Activated CD8-positive, alpha-beta T cell treated with anti-CD3 and anti-CD28 coated beads for 36 hours (primary cell): ENCODE measurements around the gene HSPA14. TPM values are rescaled to one million over a fixed set of nuclear protein-coding genes. Genes with fewer than 3 reads are reported as not detected.
A peak's percentile ranks its signal among the peaks of the same experiment; 100 is the strongest.

Experiments
- ATAC-seq: fragments of 200-7000 bp; cut with Tn5 transposase; one replicate; pipeline ENCODE4 v1.10.0; 2021; ENCODE audit warnings: mild to moderate bottlenecking, moderate library complexity
- CTCF ChIA-PET: fragments of 350-600 bp; sonication (Branson Sonifier 250); formaldehyde crosslinking; loops from one replicate; lab custom pipeline; 2021; ENCODE audit warnings: antibody characterized with exemption; lab: Charles Lee
- POLR2A ChIA-PET: fragments of 350-600 bp; sonication (Branson Sonifier 250); formaldehyde crosslinking; loops from one replicate; lab custom pipeline; 2021; ENCODE audit warnings: antibody characterized with exemption; lab: Charles Lee
- DNase-seq: peaks from one replicate; pipeline ENCODE4 v3.0.0-alpha.2; 2020
- H3K27ac Mint-ChIP-seq: one replicate; pipeline ENCODE4 v1.8.0; 2021; ENCODE audit warnings: mild to moderate bottlenecking, mixed read lengths
- H3K27me3 Mint-ChIP-seq: one replicate; pipeline ENCODE4 v1.8.0; 2021; ENCODE audit warnings: mixed read lengths
- H3K36me3 Mint-ChIP-seq: one replicate; pipeline ENCODE4 v1.8.0; 2021; ENCODE audit warnings: low read depth, mixed read lengths
- H3K4me1 Mint-ChIP-seq: one replicate; pipeline ENCODE4 v1.8.0; 2021; ENCODE audit warnings: low read depth, mixed read lengths
- H3K4me3 Mint-ChIP-seq: one replicate; pipeline ENCODE4 v1.8.0; 2021; ENCODE audit warnings: mild to moderate bottlenecking, moderate library complexity, mixed read lengths
- H3K9me3 Mint-ChIP-seq: one replicate; pipeline ENCODE4 v1.8.0; 2021; ENCODE audit warnings: mixed read lengths
- CTCF ChIP-seq: fragments of 200-600 bp; IDR thresholded peaks from one replicate; pipeline ENCODE4 v1.8.0; 2022; ENCODE audit warnings: antibody characterized with exemption, mild to moderate bottlenecking
- intact Hi-C: fragments of 100-400 bp; cut with micrococcal nuclease; formaldehyde crosslinking; loops from one replicate; pipeline ENCODE4 v1.10.0; 2022
- total RNA-seq, 2 experiments: library from RNA; stranded (reverse); gene quantifications; one replicate each; pipeline ENCODE4 v1.2.3, GENCODE V29; 2021

Gene HSPA14
- total RNA-seq, 2 experiments from 2014 or later: 36.1 to 36.7 TPM

- Mint-ChIP-seq H3K27me3 (no peaks in the 10 kb centered on the region), H3K4me3 (no peak overlapping the region), H3K9me3 (no peaks in the 10 kb centered on the region), H3K27ac (no peak overlapping the region), H3K36me3 (no peaks in the 10 kb centered on the region), H3K4me1 (peaks cover 3% of the 10 kb centered on the region)
- TF ChIP-seq CTCF: no peak
- ATAC-seq (no peak), DNase-seq (no peak)
- POLR2A ChIA-PET: interaction anchor here (1.5 kb wide), 1 partner anchor 18 kb away, joined by 4 read pairs; the partner anchor contains the start of genes CDNF, HSPA14 and MSANTD7
- intact Hi-C loops: no loop called here
- CTCF ChIA-PET: interaction anchor here (1.3 to 1.6 kb wide), 2 partner anchors 10 to 276 kb away, joined by 4 read pairs; no protein-coding TSS in a partner anchor
These were observed 17.9 kb upstream of the HSPA14 start for GRCh38 chr10:14820010-14820774.

- no peaks in the 10 kb centered on the region for H3K9me3 Mint-ChIP-seq
- H3K27me3 Mint-ChIP-seq: no peaks in the 10 kb centered on the region
- no peak for TF ChIP-seq CTCF
- H3K27ac Mint-ChIP-seq: peak overlapping the region; percentile 63
- H3K36me3 Mint-ChIP-seq: no peaks in the 10 kb centered on the region
- POLR2A ChIA-PET: no interaction called here
- peaks cover 3% of the 10 kb centered on the region for H3K4me1 Mint-ChIP-seq
- ATAC-seq (no peak), DNase-seq (no peak)
- intact Hi-C loops: no loop called here
- CTCF ChIA-PET: no interaction called here
- H3K4me3 Mint-ChIP-seq: no peak overlapping the region
These were observed 17.3 kb upstream of the HSPA14 start for GRCh38 chr10:14820775-14821154.

DNA sequence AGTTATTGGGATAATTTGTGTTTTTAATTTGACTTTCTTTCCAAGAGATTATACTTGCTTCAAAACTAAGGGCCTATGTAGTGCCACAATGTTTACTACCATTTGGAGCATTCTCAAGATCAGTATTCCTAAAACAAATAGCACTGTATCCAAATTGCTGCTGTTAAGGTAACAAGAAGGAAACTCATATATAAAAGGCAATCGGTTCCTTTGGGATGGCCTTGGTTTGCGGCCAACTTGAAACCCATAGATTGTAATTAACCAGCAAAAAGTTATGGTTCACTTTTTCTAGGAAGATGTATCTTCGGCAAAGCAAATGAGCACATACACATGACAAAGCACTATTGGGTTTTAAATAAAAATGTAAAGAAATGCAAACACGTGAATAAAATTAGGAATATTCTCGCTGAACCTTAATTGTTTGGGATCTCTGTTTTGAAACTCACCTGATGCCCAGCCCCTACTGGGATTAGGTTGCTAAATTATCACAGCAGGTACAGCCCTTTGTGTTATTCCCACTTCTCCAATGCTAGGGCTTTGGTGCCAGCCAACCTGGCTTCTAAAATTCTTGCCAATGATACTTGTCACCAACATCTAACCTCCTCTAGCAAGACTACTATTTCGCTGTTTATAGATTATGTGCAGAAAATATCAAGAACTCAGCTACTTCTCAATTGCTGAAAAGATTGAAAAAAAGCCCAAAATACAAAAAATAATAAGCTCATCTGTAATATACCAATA is 16.3 kb upstream of the HSPA14 start:
- ChIA-PET CTCF (interaction anchor here (1.0 to 3.4 kb wide), 14 partner anchors 15 to 622 kb away, joined by 3 to 35 read pairs (median 4); partner anchors contain the start of genes CDNF, HSPA14 and MSANTD7), POLR2A (no interaction called here)
- ATAC-seq (no peak), DNase-seq (no peak)
- H3K4me1 Mint-ChIP-seq: peaks cover 3% of the 10 kb centered on the region
- intact Hi-C loops: loop anchor here (2.0 kb wide), 1 partner anchor 323 kb away; no protein-coding TSS in a partner anchor
- TF ChIP-seq CTCF: no peak
- no peaks in the 10 kb centered on the region for H3K27me3 Mint-ChIP-seq
- H3K36me3 Mint-ChIP-seq: no peaks in the 10 kb centered on the region
- no peak overlapping the region for H3K27ac Mint-ChIP-seq
- no peaks in the 10 kb centered on the region for H3K9me3 Mint-ChIP-seq
- H3K4me3 Mint-ChIP-seq: no peak overlapping the region

DNA sequence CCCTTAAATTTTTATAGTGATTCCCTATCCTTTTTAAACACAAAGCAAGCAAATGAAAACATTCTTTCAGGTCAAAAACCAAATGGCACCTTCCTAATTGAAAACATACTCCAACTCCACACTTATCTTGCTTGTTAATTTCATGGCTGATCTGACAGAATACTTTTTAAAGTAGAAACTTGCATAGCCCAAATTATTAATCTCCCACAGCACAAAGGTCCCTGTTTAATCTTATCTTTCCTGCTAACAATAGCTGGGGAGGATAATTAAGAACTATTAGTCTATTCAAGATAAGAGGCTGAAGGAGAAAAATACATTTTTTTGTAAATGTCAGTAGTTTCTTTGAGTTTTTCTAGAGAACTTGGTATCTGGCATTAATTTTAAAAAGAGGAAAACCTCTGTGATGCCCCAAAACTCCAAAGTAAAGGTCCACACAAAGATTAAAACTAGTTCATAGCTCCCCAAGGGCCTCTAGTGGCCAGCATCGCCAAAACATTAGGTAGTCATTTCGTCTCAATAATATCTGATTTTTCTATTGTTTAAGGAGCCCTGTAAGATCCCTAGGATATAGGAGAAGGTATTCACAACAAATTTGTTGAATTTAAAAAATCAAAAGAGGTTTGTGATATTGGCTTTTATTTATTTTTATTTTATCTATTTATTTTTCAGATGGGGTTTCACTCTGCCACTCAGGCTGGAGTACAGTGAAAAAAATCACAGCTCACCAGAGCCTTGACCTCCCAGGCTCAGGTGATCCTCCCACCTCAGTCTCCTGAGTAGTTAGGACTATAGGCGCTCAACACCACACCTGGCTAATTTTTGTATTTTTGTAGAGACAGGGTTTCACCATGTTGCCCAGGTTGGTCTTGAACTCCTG is 15.0 kb upstream of the HSPA14 start:
- ChIA-PET POLR2A (interaction anchor here (0.7 to 0.8 kb wide), 2 partner anchors 164 to 335 kb away, joined by 4 to 5 read pairs; no protein-coding TSS in a partner anchor), CTCF (interaction anchor here (0.7 to 3.4 kb wide), 33 partner anchors 9 to 623 kb away, joined by 3 to 35 read pairs (median 4); partner anchors contain the start of genes CDNF, HSPA14 and MSANTD7)
- H3K4me3 Mint-ChIP-seq: no peak overlapping the region
- DNase-seq (peak; percentile 69), ATAC-seq (peak; percentile 68)
- H3K4me1 Mint-ChIP-seq: peaks cover 3% of the 10 kb centered on the region
- no peak overlapping the region for H3K27ac Mint-ChIP-seq
- H3K9me3 Mint-ChIP-seq: no peaks in the 10 kb centered on the region
- H3K36me3 Mint-ChIP-seq: no peaks in the 10 kb centered on the region
- intact Hi-C loops: loop anchor here (2.0 kb wide), 1 partner anchor 324 kb away; no protein-coding TSS in a partner anchor
- H3K27me3 Mint-ChIP-seq: no peaks in the 10 kb centered on the region
- peak; percentile 83 for TF ChIP-seq CTCF
